HG03342 (cell line): Measurements from ENCODE around the gene ARMC10.
"Not testable (repeated sequence)": the region's sequence is repeated elsewhere in the genome, so short reads cannot be mapped to it uniquely, and the experiment has no call there.

Experiments
- ATAC-seq: cut with Tn5 transposase; IDR thresholded peaks from one replicate; pipeline ENCODE4 v1.9.1; 2021; ENCODE audit warnings: mild to moderate bottlenecking, moderate library complexity; ENCODE audit not compliant: unreplicated experiment

ARMC10 gene

GRCh38 chr7:103077318-103077717 is 2.4 kb downstream of the ARMC10 start:
- no peak for ATAC-seq

GRCh38 chr7:103078226-103078625 is 3.3 kb downstream of the ARMC10 start:
- not testable (repeated sequence) for ATAC-seq

- no peak for ATAC-seq
Measured at GRCh38 chr7:103079836-103080235, 4.9 kb downstream of the ARMC10 start.

GRCh38 chr7:103080923-103081322 is 6.0 kb downstream of the ARMC10 start:
- ATAC-seq = no peak

- ATAC-seq = no peak
Measured at GRCh38 chr7:103082497-103082896, 7.6 kb downstream of the ARMC10 start.

- ATAC-seq = no peak
Measured at GRCh38 chr7:103083210-103083609, 8.3 kb downstream of the ARMC10 start.

GRCh38 chr7:103092321-103092720 is 17.4 kb downstream of the ARMC10 start:
- ATAC-seq = not testable (repeated sequence)

GRCh38 chr7:103093429-103093828 is 18.5 kb downstream of the ARMC10 start:
- ATAC-seq = no peak

- ATAC-seq = no peak
Measured at GRCh38 chr7:103094102-103094501, 19.2 kb downstream of the ARMC10 start.

GRCh38 chr7:103095558-103095957 is 20.6 kb downstream of the ARMC10 start:
- not testable (repeated sequence) for ATAC-seq

GRCh38 chr7:103097041-103097440 is 22.1 kb downstream of the ARMC10 start:
- ATAC-seq = no peak

- ATAC-seq = no peak
Measured at GRCh38 chr7:103100348-103100747, 25.4 kb downstream of the ARMC10 start.

- no peak for ATAC-seq
Measured at GRCh38 chr7:103101543-103101942, 26.6 kb downstream of the ARMC10 start.

- no peak for ATAC-seq
Measured at GRCh38 chr7:103106005-103106702, 31.2 kb downstream of the ARMC10 start.

GRCh38 chr7:103106703-103107070 is 31.7 kb downstream of the ARMC10 start:
- not testable (repeated sequence) for ATAC-seq

GRCh38 chr7:103113164-103113563 is 38.2 kb downstream of the ARMC10 start:
- no peak for ATAC-seq

GRCh38 chr7:103114576-103115008 is 39.7 kb downstream of the ARMC10 start:
- ATAC-seq = no peak

- no peak for ATAC-seq
Measured at GRCh38 chr7:103115771-103116170, 40.8 kb downstream of the ARMC10 start.

GRCh38 chr7:103116511-103116910 is 41.6 kb downstream of the ARMC10 start:
- no peak for ATAC-seq

- ATAC-seq = no peak
Measured at GRCh38 chr7:103116991-103117390, 42.1 kb downstream of the ARMC10 start.

GRCh38 chr7:103117465-103117864 is 42.5 kb downstream of the ARMC10 start:
- ATAC-seq = no peak

- no peak for ATAC-seq
Measured at GRCh38 chr7:103119791-103120291, 44.9 kb downstream of the ARMC10 start.

- no peak for ATAC-seq
Measured at GRCh38 chr7:103120362-103120761, 45.4 kb downstream of the ARMC10 start.
